GM19468 (cell line): Measurements from ENCODE around the gene TMED9.

Experiments used
- ATAC-seq: cut with Tn5 transposase; IDR thresholded peaks from one replicate; pipeline ENCODE4 v1.9.1; 2021; ENCODE audit warnings: mild to moderate bottlenecking, moderate library complexity, moderate number of reproducible peaks; ENCODE audit not compliant: unreplicated experiment; ENCODE audit errors: extremely low read depth

TMED9 gene

DNA sequence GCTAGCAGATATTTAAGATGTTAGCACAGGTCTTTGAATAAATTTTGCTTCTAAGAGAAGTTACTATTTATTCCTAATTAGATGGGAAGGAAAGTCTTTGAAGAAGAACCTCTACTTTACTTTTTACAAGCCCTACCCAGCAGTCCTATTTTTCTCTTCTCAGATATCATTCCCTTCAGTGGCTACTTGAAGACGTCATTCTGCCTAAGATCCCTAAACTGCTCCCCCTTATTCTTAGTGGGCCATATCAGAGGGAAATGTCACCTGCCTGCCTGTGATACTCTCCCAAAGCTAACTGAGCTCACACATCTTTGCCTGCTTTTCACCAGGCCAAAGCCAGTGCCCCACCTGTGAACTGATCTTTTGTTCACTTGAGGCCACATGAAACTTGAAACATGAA is 16.5 kb upstream of the TMED9 start:
- ATAC-seq, result no peak

DNA sequence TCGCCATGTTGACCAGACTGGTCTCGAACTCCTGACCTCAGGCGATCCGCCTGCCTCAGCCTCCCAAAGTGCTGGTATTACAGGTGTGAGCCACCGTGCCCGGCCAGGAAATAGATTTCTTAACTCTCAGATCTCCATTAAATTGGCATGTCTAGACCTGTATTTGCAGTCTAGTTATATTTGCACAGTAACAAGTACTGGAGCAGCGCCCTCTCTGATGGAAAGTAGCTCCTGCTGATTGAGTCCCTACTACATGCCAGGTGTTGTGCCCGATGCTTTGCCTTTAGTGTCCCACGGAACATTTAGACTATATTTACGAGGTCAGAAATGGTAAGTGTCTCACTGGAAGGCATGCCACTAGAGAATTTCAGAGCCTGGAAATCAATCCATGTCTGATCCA is 15.8 kb upstream of the TMED9 start:
- ATAC-seq, result no peak

- no peak for ATAC-seq
Measured at GRCh38 chr5:177578316-177578715, 13.7 kb upstream of the TMED9 start.

DNA sequence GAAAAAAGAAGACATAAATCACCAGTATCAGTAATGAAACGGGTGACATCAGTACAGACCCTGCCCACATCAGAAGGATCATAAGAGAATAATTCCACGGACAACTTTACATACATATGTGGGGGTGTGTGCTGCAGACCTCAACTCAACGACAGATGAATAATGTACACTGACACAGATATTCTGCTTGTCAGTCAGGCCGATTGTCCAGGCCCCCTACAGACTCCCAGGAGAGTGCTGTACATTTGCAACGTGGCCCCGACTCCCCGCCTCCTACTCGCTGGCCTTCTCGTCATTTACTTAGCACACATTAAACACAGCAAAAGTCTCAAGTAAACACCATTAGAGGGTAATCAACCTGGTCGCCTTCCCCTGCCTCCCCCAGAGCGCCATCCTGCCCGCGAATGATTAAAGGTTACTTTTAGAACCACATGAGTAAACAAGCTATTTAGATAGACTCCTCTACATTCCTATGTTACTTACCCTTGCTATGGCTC is 3.5 kb upstream of the TMED9 start:
- ATAC-seq, result no peak

GRCh38 chr5:177590406-177590805 is 1.6 kb upstream of the TMED9 start:
- no peak for ATAC-seq

DNA sequence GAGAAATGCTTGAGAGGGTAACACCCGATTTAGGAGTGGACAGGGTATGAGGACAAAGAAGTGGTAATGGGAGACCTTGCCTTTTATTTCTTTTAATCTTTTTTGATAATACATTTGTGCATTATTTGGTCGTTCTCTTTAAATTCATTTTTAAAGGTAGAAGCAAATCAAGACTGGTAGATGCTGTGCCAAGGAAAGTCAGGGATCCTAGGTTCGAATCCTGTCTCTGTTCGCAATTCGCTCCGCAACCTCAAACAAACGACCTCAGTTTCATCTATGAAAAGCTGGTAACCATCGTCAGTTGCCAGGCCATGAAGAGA is 353 bp upstream of the TMED9 start:
- ATAC-seq, result no peak

DNA sequence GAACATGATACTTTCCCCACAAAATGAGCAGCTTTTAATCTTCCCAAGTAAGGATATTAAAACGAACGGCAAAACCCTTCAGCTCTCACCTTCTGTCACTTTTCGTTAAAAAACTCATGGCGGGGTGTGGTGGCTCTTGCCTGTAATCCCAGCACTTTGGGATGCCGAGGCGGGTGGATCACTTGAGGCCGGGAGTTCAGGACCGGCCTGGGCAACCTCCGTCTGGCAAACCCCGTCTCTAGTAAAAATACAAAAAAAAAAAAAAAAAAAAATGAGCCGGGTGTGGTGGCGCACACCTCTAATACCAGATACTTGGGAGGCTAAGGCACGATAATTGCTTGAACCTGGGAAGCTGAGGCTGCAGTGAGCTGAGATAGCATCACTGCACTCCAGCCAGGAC is 902 bp downstream of the TMED9 start:
- no peak for ATAC-seq

GRCh38 chr5:177593511-177593910 is 1.5 kb downstream of the TMED9 start:
- no peak for ATAC-seq

DNA sequence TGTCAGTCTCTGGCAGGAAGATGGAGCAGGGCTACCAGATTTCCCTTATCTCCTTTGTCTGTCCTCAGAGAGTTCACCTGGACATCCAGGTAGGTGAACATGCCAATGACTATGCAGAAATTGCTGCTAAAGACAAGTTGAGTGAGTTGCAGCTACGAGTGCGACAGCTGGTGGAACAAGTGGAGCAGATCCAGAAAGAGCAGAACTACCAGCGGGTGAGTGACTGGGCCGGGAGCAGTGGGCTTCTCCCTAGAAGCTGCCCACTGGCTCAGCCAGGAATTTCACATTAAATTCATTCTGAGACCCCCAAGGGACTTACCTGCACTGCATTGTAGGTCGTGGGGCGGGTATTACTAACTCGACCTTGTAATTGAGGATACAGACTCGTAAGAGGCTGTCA is 2.1 kb downstream of the TMED9 start:
- ATAC-seq, result no peak

DNA sequence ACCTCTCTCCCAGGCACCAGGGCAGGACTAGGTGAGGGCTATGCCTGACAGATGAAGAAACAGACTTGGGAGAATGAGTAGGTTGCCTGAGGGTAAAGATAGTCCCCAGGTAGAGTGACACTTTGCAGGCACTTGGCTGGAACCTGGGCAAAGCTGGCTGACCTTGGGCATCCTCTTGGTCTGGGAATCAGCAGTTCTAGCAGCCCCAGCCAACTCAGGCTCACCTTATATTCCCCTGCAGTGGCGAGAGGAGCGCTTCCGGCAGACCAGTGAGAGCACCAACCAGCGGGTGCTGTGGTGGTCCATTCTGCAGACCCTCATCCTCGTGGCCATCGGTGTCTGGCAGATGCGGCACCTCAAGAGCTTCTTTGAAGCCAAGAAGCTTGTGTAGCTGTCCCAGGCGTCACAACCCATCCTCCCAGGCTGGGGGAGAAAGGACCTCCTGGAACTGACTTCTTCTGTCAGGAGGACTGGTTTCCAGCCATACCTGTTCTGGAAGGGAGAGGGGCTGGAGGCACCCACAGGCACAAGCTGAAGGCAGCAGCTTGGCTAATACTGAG is 3.1 kb downstream of the TMED9 start:
- ATAC-seq, result no peak

DNA sequence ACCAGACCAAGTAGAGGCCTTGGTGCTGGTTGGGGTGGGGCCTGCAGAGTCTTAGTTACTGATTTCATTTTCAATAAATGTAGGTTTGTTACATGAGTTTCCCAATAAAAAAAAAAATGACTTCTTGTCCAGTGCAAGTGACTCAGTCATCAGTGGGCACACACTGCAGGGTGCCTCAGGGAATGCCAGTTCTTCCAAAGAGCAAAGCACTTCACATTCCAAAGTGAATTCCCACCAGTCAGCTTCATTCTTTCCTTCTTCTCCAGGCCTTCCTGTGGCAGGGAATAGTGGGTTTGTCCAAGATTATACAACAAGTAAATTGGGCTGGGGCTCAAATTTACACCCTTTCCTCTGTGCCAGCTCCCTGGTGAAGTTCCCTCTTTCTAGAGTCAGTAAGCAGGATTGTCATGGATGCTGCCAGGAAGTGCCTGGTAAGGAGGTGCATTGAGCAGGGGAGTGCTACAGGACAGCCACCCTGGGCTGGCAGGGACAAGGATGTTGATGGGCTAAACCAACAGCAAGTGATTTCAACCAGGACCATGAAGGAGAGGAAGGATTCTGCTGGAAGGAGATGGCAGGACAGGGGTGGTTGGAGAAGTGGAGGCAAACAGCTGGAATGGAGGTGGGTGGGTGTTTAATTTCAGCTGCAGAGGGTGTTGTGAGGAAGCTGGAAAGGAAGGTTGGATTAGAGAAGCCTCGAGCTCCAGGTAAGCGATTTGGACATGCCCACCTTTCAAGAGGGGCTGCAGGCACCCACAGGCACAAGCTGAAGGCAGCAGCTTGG is 4.2 kb downstream of the TMED9 start:
- ATAC-seq, result no peak

GRCh38 chr5:177596775-177597238 is 4.8 kb downstream of the TMED9 start:
- no peak for ATAC-seq

- no peak for ATAC-seq
Measured at GRCh38 chr5:177598477-177598876, 6.5 kb downstream of the TMED9 start.

DNA sequence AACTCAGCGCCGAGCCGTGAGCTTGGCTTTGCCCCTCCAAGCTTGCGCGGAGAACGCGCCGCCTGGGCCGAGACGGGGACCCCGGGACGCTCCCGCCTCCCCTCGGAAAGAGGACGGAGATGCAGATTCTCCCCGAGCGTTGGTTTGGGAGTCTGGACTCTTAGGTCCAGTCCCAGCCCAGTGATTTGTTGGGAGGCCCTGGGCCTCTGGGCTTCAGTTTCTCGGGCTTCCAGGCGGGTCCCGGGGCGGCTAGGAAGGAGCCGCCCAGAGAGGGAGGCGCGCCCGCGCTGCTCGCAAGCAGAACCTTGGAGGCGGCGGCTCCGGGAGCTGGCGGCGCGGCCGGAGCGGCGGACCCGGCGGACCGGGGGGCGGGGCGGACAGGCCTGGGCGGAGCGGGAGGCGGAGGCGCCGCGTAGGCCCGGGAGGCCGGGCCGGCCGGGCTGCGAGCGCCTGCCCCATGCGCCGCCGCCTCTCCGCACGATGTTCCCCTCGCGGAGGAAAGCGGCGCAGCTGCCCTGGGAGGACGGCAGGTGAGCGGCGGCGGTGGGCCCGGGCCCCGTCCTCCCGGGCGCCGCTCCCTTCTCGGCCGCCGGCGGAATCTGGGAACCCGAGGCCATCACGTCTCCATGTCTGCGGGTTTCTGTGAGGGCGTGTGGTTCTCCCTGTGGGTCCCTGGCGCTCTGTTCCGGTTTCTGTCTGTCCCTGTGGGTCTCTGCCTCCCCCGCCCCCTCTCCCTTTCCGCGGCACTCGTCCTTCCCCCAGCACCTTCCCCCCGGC is 7.9 kb downstream of the TMED9 start, which contains the start of gene B4GALT7:
TSS of gene B4GALT7 (plus strand) at position 402 of the 777 bp plus-strand sequence. CDS start at position 481, 79 bp downstream.
- peak; percentile 63 for ATAC-seq

GRCh38 chr5:177600508-177601018 is 8.6 kb downstream of the TMED9 start:
- ATAC-seq, result no peak

GRCh38 chr5:177601126-177601525 is 9.1 kb downstream of the TMED9 start:
- no peak for ATAC-seq

GRCh38 chr5:177601577-177602457 is 9.8 kb downstream of the TMED9 start:
- no peak for ATAC-seq

DNA sequence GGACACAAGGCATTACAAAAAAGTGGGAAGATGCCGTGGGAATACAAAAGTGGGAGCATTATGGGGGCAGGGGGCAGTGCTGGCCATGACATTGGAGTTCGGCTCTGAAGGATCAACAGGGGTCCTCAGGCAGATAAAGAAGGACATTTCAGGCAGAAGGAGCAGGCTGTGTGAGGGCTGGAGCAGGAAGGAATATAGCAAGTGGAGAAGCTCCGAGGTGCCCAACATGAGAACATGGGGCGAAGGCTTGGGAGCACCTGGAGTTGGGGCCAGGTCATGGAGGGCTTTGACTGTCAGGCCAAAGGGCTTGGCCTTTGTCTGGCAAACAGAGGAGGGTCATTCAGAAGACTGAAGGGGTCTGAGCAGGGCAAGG is 10.4 kb downstream of the TMED9 start:
- ATAC-seq, result no peak

DNA sequence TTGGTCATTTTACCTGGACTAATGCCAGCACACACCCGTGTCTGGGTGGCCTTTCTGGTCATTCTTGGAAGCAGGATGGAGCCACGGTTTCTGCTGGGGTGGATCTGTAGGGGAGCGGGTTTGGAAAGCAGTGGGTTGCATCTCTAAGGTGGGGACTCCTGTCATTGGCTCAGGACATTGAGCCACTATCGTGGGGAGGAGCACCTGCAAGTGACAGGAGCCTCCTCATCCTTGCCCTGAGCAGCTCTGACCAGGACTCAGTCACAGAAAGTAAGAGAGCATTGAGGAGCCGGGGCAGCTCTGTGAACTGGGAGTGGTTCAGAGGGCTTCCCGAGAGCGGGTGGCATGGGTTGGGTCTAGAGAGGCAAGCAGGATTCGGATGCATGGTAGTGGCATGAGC is 11.6 kb downstream of the TMED9 start:
- no peak for ATAC-seq

GRCh38 chr5:177604116-177604521 is 12.1 kb downstream of the TMED9 start:
- ATAC-seq, result no peak
